HG03558 (cell line): ENCODE data around the gene ATP10A.
"Not testable (repeated sequence)": the region's sequence is repeated elsewhere in the genome, so short reads cannot be mapped to it uniquely, and the experiment has no call there.

ENCODE experiments used
- ATAC-seq: cut with Tn5 transposase; IDR thresholded peaks from one replicate; pipeline ENCODE4 v1.9.1; 2021; ENCODE audit warnings: moderate number of reproducible peaks; ENCODE audit not compliant: unreplicated experiment; ENCODE audit errors: extremely low read depth

The ATP10A gene

GRCh38 chr15:25777037-25777436 is 86.1 kb downstream of the ATP10A start:
- no peak for ATAC-seq

DNA sequence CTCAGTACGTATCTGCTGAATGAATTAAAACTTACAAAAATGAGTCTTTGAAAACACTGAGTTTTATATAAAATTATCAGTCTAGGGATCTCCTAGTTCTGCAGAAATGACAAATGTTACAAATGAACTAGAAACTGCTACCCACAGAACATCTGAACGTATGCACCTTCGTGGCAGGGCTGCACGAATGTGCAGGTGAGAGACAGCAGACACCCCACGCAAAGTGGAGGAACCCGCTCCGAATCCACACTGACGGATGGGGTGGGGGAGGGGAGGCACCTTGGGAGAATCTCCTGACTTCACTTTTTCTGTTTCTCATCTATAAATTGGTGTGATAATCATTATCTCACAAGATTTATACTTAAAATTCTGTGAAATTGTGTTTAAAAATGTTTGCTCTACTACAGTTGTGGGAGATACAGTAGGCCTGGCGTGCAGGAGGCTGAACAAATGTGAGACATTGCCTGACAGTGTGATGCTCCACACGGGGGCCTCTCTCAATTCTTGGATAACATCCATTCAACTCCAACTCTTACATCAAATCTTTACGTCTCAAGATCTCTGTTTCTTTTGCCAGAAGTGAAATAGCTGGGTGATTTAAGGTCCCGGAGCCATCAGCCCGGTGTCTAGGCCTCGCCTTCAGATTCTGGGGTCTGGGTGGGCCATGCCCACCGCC is 86.9 kb downstream of the ATP10A start:
- no peak for ATAC-seq

- ATAC-seq = peak; percentile 77
These were observed 87.7 kb downstream of the ATP10A start for GRCh38 chr15:25775317-25775912.

DNA sequence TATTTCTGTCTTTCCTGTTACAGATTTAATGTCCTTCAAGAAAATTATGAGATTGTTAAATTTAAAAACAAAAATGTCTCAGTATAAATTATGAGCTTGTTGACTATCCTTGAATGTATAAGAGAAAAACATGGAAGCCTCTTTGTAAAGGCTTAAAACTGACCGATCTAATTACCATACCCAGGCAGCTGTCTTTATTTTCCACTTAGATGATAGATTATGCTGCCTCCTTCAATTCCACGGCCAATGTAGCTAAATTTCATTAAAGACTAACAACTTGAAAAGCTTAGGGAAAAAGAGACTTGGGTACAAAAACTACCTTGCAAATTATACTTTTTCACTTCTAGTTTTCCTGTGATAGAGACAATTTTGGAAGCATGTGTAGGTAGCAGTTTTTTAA is 88.3 kb downstream of the ATP10A start:
- ATAC-seq = no peak

DNA sequence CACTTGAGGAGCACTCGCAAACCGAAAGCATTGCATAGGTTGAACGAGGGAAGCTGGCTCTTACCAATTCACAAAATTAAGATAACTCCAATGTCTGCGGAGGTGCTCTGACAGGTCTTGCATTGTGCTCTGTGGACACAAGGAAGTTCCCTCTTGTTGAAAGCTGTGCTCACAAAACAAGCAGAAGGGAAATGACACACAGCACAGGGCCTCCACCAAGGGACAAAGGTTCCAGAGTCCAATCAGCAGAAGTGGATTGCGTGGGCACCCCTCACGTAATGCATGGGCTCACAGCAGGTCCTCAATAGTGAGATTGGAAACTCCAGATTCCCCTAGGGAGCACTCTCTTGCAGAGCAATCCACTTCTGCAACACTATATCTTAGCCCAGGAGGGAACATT is 89.9 kb downstream of the ATP10A start:
- ATAC-seq = no peak

GRCh38 chr15:25772500-25772899 is 90.6 kb downstream of the ATP10A start:
- no peak for ATAC-seq

- ATAC-seq = not testable (repeated sequence)
These were observed 91.4 kb downstream of the ATP10A start for GRCh38 chr15:25771736-25772135.

DNA sequence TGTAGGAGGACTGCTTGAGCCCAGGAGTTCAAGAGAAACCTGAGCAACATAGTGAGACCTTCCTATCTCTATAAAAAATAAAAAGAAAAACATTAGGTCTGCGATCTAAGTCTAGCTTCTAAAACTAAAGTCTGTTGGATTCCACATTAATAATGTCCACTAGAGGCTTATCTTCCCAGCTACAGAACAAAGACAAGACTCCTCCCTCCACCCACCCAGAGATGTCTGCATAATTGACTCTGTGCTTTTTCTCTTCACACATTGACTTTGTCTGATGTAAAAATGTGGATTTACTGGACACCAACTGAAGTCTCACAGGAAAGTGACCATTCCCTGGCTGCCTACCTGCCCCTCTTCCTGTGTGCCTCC is 91.8 kb downstream of the ATP10A start:
- ATAC-seq = no peak

DNA sequence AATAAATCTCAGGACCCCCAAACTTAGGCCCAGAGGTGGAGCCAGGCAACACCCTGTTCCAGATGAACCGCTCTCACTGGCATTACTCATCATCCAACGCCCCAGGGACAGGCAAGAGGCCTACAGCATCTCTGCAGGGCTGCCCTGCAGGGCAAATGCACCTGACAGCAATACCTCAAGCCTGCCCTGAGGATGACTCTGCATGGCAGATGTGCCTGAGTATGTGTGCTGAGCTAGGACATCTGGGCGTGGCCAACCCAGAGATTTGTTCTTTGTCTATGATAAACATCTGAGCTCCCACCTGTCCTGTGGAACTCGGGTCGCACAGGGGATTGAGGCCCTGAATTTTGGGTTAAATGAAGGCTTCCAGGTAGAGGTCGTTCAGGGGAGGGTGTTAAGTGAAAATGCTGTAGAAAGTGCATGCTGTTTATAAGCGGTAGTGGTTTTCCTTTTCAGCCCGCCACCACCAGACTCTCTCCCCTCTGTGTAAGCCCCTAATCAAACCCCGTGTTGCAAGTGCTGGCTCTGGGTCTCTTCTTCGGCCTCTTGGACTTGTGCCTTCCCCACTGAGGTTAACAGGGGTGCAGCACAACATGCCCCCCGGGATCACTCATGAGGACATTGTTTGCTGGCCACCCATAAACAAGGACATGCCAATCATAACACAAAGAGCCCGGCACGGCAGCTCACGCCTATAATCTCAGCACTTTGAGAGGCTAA is 92.3 kb downstream of the ATP10A start:
- ATAC-seq = no peak

DNA sequence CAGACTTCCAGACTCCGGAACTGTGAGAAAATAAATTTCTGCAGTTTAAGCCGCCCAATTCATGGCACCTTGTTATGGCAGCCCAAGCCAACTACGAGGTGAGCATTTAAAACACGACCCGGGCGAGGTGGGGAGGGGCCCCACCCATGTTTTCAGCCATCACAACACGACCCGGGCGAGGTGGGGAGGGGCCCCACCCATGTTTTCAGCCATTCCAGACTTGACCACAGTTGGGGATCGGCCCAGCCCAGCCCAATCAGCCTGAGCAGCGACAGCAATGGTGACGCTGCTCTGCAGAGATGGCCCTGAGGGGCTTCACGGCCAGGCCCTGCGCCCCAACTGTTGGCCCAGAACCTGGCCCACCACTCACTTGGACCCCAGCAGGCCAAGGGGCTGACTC is 93.1 kb downstream of the ATP10A start:
- ATAC-seq = no peak

DNA sequence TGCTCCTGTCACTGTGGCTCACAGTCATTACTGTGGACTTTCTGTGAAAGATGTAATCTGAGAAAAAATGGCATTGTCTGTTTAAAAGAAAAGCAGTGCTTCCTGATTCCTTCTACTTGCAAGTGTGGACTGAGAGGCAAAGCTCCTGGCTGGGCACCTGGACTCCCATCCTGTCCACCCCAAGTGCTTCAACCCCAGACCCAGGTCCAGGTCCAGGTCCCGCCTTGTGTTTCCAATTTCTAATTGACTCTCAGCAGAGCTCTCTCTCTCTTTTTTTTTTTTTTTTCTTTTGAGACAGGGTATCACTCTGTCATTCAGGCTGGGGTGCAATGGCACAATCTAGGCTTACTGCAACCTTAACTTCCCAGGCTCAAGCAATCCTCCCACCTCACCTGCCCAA is 94.9 kb downstream of the ATP10A start:
- ATAC-seq = no peak

GRCh38 chr15:25767356-25768151 is 95.6 kb downstream of the ATP10A start:
- no peak for ATAC-seq

- ATAC-seq = no peak
These were observed 96.7 kb downstream of the ATP10A start for GRCh38 chr15:25766417-25766816.

DNA sequence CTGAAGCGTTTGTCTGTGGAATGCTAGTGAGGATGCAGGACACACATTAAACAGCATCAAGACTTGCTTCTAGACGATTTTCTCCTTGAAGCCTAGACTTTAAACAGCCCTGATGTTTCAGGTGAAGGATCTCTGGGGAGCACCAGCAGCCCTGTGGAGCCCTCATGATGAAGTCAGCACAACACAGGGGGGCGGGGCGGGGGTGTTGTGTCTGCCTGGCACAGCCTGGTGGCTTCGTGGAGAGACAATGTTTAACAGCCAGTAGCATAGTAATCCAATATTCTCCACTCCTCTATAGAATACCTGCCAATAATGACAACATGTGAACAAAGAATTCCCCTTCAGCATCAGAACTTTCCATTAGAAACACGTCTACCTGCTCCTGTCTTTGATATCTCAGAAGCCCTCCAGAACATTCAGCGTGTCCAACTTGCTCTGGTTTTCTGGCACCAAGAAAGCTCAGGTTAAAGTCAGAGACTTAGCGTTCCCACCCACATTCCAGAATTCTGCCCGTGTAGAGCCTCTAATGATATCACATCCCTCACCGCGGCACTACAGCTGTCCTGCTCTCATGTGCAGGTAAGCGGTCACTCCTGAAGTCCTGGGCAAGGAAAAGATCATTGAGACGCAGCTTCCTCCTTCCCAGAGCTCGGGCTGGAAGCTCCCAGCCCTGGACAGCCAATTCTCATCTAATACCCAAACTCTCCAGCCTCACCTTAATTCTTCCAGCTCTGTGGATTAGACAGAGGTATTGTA is 98.0 kb downstream of the ATP10A start:
- no peak for ATAC-seq

DNA sequence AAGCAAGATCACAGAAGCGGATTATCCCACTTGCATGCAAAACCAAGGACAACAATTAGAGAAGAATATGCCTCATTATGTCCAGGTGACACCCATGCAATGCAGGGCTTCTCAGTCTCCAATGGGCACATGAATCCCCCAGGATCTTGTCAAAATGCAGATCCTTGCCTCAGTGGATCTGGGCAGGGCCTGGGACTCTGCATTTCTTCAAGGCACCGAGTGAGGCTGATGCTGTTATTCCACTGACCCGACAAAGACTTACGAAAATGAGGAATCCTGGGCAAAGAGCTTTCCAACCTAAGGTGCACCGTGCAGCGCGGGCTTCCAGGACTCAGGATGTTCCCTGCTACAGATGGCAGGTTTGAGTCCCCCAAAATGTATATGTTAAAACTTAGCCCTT is 99.2 kb downstream of the ATP10A start:
- no peak for ATAC-seq

DNA sequence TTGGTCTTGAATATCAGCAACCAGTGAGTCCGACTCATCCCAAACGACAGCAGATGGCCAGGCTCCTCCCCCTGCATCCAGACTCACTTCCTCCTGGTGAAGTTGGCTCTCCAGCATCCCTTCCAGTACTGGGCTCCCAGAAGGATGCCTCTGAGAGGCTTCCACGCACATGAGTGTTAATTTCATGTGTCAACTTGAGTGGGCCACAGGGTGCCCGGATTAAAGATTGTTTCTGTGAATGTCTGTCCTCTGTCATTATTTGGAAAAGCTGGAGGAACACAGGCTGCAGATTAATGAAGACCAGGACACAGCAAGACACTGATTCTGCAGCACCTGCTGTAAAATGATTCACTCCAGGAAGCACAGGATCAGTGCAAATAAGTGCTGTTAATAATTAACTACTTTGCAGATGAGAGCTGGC is 99.8 kb downstream of the ATP10A start:
- no peak for ATAC-seq

GRCh38 chr15:25761971-25762662 is 101.0 kb downstream of the ATP10A start:
- no peak for ATAC-seq

DNA sequence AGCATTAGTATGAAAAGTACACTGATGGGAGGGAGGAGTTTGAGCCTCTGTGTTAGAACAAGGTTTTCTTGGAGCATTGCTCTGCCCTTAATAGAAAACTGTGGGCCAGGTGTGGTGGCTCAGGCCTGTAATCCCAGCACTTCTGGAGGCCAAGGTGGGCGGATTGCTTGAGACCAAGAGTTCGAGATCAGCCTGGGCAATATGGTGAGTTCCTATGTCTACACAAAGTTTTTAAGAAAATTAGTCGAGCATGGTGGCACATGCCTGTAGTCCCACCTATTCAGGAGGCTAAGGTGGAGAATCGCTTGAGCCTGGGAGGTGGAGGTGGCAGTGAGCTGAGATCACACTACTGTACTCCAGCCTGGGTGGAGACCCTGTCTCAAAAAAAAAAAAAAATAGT is 103.7 kb downstream of the ATP10A start:
- ATAC-seq = no peak

GRCh38 chr15:25758612-25759011 is 104.5 kb downstream of the ATP10A start:
- ATAC-seq = not testable (repeated sequence)
